DND-41 (cell line): ENCODE data around the gene FLNB.

Experiments
- ATAC-seq: fragments of 200-7000 bp; cut with Tn5 transposase; 3 replicates; pipeline ENCODE4 v1.9.1; 2021; ENCODE audit warnings: low read depth; ENCODE audit not compliant: insufficient read depth
- DNase-seq: peaks from one replicate; pipeline ENCODE4 v3.0.0-alpha.2; 2020
- H2AFZ ChIP-seq: 2 replicates; pipeline ENCODE4 v1.6.0; 2012; ENCODE audit warnings: low read depth, low read length
- H3K27ac ChIP-seq: 2 replicates; pipeline ENCODE4 v1.5.1; 2012; ENCODE audit warnings: low read length, inconsistent platforms
- H3K27me3 ChIP-seq: fragments of 200-600 bp; sonication (generic); 2 replicates; pipeline ENCODE4 v1.6.0; 2012; ENCODE audit warnings: low read length, mild to moderate bottlenecking, inconsistent platforms; ENCODE audit not compliant: insufficient read depth, poor library complexity
- H3K36me3 ChIP-seq: 2 replicates; pipeline ENCODE4 v1.5.1; 2012; ENCODE audit warnings: low read length, inconsistent platforms; ENCODE audit not compliant: insufficient read depth
- H3K4me1 ChIP-seq: 2 replicates; pipeline ENCODE4 v1.5.1; 2012; ENCODE audit warnings: mild to moderate bottlenecking, low read length; ENCODE audit not compliant: insufficient read depth
- H3K4me2 ChIP-seq: 2 replicates; pipeline ENCODE4 v1.6.0; 2012; ENCODE audit warnings: mild to moderate bottlenecking, moderate library complexity, low read length, inconsistent platforms; ENCODE audit not compliant: insufficient read depth
- H3K4me3 ChIP-seq, 2 experiments: fragments of 200-600 bp in 1 of 2; shearing (Covaris generic) in 1 of 2; 2 replicates each; pipeline ENCODE4 v1.5.1; 2012 to 2016; ENCODE audit warnings: inconsistent platforms in 2 of 2, low read length in 2 of 2, mild to moderate bottlenecking in 2 of 2, low read depth in 1 of 2, moderate library complexity in 1 of 2
- H3K79me2 ChIP-seq: 2 replicates; pipeline ENCODE4 v1.6.0; 2012; ENCODE audit warnings: low read length, inconsistent platforms; ENCODE audit not compliant: insufficient read depth
- H3K9ac ChIP-seq: 2 replicates; pipeline ENCODE4 v1.6.0; 2012; ENCODE audit warnings: low read depth, mild to moderate bottlenecking, inconsistent platforms, low read length, moderate library complexity
- H3K9me3 ChIP-seq: 2 replicates; pipeline ENCODE4 v1.5.1; 2012; ENCODE audit warnings: low read length, moderate library complexity, mild to moderate bottlenecking, inconsistent platforms; ENCODE audit not compliant: insufficient read depth, severe bottlenecking
- H4K20me1 ChIP-seq: 2 replicates; pipeline ENCODE4 v1.6.0; 2012; ENCODE audit warnings: low read length; ENCODE audit not compliant: insufficient read depth
- EZH2 ChIP-seq: IDR thresholded peaks from 3 replicates; pipeline ENCODE4 v1.6.1; 2012; ENCODE audit warnings: borderline replicate concordance, low read depth, mild to moderate bottlenecking, moderate library complexity, low read length, inconsistent platforms; ENCODE audit not compliant: severe bottlenecking
- TF ChIP-seq, protein P1 (sequence below): IDR thresholded peaks from 2 replicates; pipeline ENCODE4 v1.5.1; 2012; ENCODE audit warnings: borderline replicate concordance, low read length, moderate library complexity, mild to moderate bottlenecking; ENCODE audit not compliant: poor library complexity, severe bottlenecking; ENCODE audit errors: extremely low read depth

Gene FLNB

DNA sequence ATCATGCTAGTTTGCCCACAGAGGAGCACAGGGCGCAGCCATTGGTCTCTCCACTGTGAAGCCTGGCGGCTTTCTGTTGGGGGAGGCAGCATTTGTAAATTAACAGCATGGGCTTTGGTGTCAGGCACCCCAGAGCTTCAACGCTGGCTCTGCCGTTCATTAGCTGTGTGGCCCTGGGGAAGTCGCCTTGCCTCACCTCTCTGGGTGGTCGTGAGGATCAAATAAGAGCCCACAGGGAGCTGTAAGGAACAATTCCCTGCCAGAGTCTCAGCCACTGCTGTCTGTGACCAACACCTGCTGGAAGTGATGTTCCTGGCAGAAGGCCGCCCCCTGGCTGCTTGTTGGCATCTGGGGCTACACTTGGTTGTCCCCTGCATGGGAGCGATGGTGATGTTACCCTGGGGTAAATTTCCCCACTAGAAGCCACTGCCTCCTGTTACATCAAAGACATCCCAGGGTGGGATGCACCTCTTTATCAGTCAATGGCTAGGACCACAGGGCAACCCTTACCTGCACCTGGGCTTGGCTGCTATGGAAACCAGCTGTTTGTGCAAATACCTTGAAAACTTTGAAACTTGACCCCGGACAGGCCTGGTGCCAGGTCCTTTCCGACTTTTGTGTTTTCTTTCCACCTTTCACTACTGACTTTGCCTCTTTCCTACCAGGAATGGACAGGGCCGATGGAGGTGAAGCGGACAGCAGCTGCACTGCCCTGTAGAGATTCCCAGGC lies 165.6 kb downstream of the FLNB start:
- no peak for TF ChIP-seq EZH2
- TF ChIP-seq, protein P1, sequence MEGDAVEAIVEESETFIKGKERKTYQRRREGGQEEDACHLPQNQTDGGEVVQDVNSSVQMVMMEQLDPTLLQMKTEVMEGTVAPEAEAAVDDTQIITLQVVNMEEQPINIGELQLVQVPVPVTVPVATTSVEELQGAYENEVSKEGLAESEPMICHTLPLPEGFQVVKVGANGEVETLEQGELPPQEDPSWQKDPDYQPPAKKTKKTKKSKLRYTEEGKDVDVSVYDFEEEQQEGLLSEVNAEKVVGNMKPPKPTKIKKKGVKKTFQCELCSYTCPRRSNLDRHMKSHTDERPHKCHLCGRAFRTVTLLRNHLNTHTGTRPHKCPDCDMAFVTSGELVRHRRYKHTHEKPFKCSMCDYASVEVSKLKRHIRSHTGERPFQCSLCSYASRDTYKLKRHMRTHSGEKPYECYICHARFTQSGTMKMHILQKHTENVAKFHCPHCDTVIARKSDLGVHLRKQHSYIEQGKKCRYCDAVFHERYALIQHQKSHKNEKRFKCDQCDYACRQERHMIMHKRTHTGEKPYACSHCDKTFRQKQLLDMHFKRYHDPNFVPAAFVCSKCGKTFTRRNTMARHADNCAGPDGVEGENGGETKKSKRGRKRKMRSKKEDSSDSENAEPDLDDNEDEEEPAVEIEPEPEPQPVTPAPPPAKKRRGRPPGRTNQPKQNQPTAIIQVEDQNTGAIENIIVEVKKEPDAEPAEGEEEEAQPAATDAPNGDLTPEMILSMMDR = peak; percentile 71
- H3K27me3 ChIP-seq = no peaks in the 10 kb centered on the region
- H3K27ac ChIP-seq = no peak overlapping the region
- H3K9ac ChIP-seq = no peak overlapping the region
- no peaks in the 10 kb centered on the region for H3K9me3 ChIP-seq
- H3K4me2 ChIP-seq = no peak overlapping the region
- no peak overlapping the region for H3K4me3 ChIP-seq
- H3K36me3 ChIP-seq = peaks cover 18% of the 10 kb centered on the region
- no peaks in the 10 kb centered on the region for H3K79me2 ChIP-seq
- ATAC-seq = peak; percentile 73
- H3K4me1 ChIP-seq = no peaks in the 10 kb centered on the region
- no peak overlapping the region for H2AFZ ChIP-seq
- H4K20me1 ChIP-seq = no peaks in the 10 kb centered on the region
- DNase-seq = peak; percentile 63

DNA sequence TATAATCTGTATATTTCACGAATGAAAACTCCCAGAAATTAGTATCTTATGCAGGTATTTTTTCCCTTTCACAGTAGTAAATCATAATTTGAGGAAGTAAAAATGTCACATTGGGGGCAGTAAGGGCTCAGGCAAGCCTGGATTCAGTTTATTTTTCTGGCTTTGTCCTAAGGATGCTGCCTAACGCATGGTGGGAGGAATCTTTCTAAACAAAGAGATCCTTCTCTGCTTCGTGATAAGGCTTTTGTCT lies 166.9 kb downstream of the FLNB start:
- Histone ChIP-seq H3K36me3 (peaks cover 5% of the 10 kb centered on the region), H3K4me3 (no peak overlapping the region), H3K9me3 (no peaks in the 10 kb centered on the region), H3K4me2 (no peak overlapping the region), H3K79me2 (no peaks in the 10 kb centered on the region), H4K20me1 (no peaks in the 10 kb centered on the region), H3K27ac (no peak overlapping the region), H2AFZ (no peak overlapping the region), H3K4me1 (no peaks in the 10 kb centered on the region), H3K9ac (no peak overlapping the region), H3K27me3 (no peaks in the 10 kb centered on the region)
- DNase-seq (no peak), ATAC-seq (no peak)
- TF ChIP-seq EZH2 = no peak
- TF ChIP-seq, protein P1 = no peak

DNA sequence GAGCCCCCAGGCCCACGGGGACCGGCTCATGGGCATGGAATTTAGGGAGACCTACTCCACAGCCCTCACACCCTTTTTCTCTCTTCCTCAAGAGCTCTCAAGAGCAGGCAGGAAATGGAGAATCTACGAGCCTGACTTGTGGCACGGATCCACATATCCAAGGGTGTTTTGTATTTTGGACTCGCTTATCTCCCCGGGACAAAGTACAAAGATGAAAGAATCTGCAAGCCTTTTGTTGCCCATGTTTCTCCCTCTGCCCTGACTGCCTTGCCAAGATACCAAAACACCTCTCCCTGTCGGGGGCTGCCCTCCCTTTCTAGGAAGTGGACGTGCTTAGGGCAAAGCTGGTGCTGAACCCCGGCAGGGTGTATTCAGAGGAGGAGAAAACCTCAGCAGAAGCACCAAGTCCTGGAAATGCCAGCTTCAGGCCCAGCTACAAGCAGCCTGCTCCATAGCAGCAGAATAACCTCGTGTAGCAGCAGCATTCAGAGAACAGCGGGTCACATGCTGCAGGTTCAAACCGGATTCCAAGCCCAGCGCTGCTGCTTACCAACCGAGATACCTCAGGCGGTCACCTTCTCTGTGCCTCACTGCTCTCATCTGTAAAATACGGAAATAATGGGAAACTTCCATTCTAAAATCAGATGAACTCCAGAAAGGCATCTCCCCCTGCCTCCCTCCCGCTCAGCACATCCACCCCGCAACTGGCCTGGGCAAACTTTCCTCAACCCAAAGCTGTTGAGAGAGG lies 167.4 kb downstream of the FLNB start:
- Histone ChIP-seq H3K4me2 (no peak overlapping the region), H3K9me3 (no peaks in the 10 kb centered on the region)

More for the DNA sequence above, 167.4 kb downstream of the FLNB start:
- TF ChIP-seq, protein P1 = no peak
- TF ChIP-seq EZH2 = no peak
- no peak for DNase-seq
- H3K27ac ChIP-seq = no peak overlapping the region
- H4K20me1 ChIP-seq = no peaks in the 10 kb centered on the region
- no peak overlapping the region for H3K9ac ChIP-seq
- H3K4me3 ChIP-seq = no peak overlapping the region
- no peaks in the 10 kb centered on the region for H3K79me2 ChIP-seq
- H3K36me3 ChIP-seq = no peaks in the 10 kb centered on the region; the same call in 1 of the 2 replicates
- H3K27me3 ChIP-seq = no peaks in the 10 kb centered on the region
- H2AFZ ChIP-seq = no peak overlapping the region
- no peak for ATAC-seq
- no peaks in the 10 kb centered on the region for H3K4me1 ChIP-seq
